IMR-90 (cell line): ENCODE results near the gene SNTG2. TPM values are rescaled to one million over a fixed set of nuclear protein-coding genes. Genes with fewer than 3 reads are reported as not detected.

ENCODE experiments used
- ATAC-seq: fragments of 200-7000 bp; cut with Tn5 transposase; 2 replicates; pipeline ENCODE4 v1.9.1; 2020; ENCODE audit warnings: low read depth, mild to moderate bottlenecking, moderate library complexity
- BruUV-seq: library from RNA; stranded (reverse); fragments of 400-500 nt; replicated peaks from 2 replicates; lab custom pipeline; 2021; lab: Mats Ljungman, UMichigan
- CTCF ChIA-PET: fragments of 300-600 bp; formaldehyde crosslinking; extraction: SDS; loops from one replicate; lab custom pipeline; 2021; ENCODE audit warnings: antibody characterized with exemption; lab: Yijun Ruan, JAX
- POLR2A ChIA-PET: fragments of 300-600 bp; sonication (Branson Sonifier 250); formaldehyde crosslinking; loops from one replicate; lab custom pipeline; 2022; ENCODE audit warnings: antibody characterized with exemption; ENCODE audit not compliant: unreplicated experiment; lab: Charles Lee
- DNase-seq: peaks from one replicate; pipeline ENCODE4 v3.0.0; 2013
- H2AFZ ChIP-seq: replicated peaks from 2 replicates; pipeline ENCODE3; 2013; ENCODE audit warnings: low read length, mild to moderate bottlenecking; ENCODE audit not compliant: poor library complexity
- H2AK5ac ChIP-seq: 2 replicates; pipeline ENCODE4 v1.6.1; 2013; ENCODE audit warnings: low read depth, low read length, inconsistent platforms
- H2AK9ac ChIP-seq: replicated peaks from 2 replicates; pipeline ENCODE3; 2013; ENCODE audit warnings: mild to moderate bottlenecking, low read depth, low read length, moderate library complexity; ENCODE audit not compliant: poor library complexity
- H2BK120ac ChIP-seq: 2 replicates; pipeline ENCODE4 v1.6.1; 2013; ENCODE audit warnings: low read depth, low read length, inconsistent platforms
- H2BK15ac ChIP-seq: 3 replicates; pipeline ENCODE4 v1.6.1; 2013; ENCODE audit warnings: low read depth, low read length, inconsistent platforms
- H2BK20ac ChIP-seq: 2 replicates; pipeline ENCODE4 v1.6.1; 2013; ENCODE audit warnings: low read depth, mild to moderate bottlenecking, inconsistent platforms, low read length, moderate library complexity
- H2BK5ac ChIP-seq: 2 replicates; pipeline ENCODE4 v1.6.1; 2013; ENCODE audit warnings: mild to moderate bottlenecking, low read depth, low read length, inconsistent platforms; ENCODE audit not compliant: poor library complexity, severe bottlenecking
- H3K14ac ChIP-seq: replicated peaks from 2 replicates; pipeline ENCODE4 v1.6.1; 2013; ENCODE audit warnings: low read depth, low read length, inconsistent platforms
- H3K18ac ChIP-seq: 2 replicates; pipeline ENCODE4 v1.6.1; 2013; ENCODE audit warnings: low read depth, low read length, control low read depth
- H3K23ac ChIP-seq: 2 replicates; pipeline ENCODE4 v1.6.1; 2013; ENCODE audit warnings: low read depth, low read length, inconsistent platforms
- H3K27ac ChIP-seq: 2 replicates; pipeline ENCODE4 v1.5.1; 2013; ENCODE audit warnings: mild to moderate bottlenecking, control low read depth, low read length; ENCODE audit not compliant: insufficient read depth
- H3K27me3 ChIP-seq: 2 replicates; pipeline ENCODE4 v1.6.1; 2013; ENCODE audit warnings: low read length; ENCODE audit not compliant: control insufficient read depth, insufficient read depth
- H3K36me3 ChIP-seq: 2 replicates; pipeline ENCODE4 v1.6.1; 2013; ENCODE audit warnings: low read length, mixed read lengths; ENCODE audit not compliant: control insufficient read depth, insufficient read depth
- H3K4ac ChIP-seq: 2 replicates; pipeline ENCODE4 v1.6.1; 2013; ENCODE audit warnings: low read depth, low read length, inconsistent platforms
- H3K4me1 ChIP-seq: 2 replicates; pipeline ENCODE4 v1.6.1; 2013; ENCODE audit warnings: low read length, mixed read lengths; ENCODE audit not compliant: control insufficient read depth, insufficient read depth
- H3K4me2 ChIP-seq: 2 replicates; pipeline ENCODE4 v1.6.1; 2013; ENCODE audit warnings: low read depth, mild to moderate bottlenecking, control low read depth, low read length, moderate library complexity
- H3K4me3 ChIP-seq: 2 replicates; pipeline ENCODE4 v1.5.1; 2013; ENCODE audit warnings: low read depth, mild to moderate bottlenecking, control low read depth, low read length, moderate library complexity; ENCODE audit not compliant: insufficient read depth
- H3K56ac ChIP-seq: 2 replicates; pipeline ENCODE4 v1.6.1; 2013; ENCODE audit warnings: low read length, inconsistent platforms; ENCODE audit not compliant: insufficient read depth; ENCODE audit errors: extremely low read depth
- H3K79me1 ChIP-seq, 2 experiments: 2 replicates each; pipeline ENCODE4 v1.6.1; 2013; ENCODE audit warnings: low read length in 2 of 2, inconsistent platforms in 1 of 2, low read depth in 1 of 2
- H3K9ac ChIP-seq: 2 replicates; pipeline ENCODE4 v1.6.1; 2013; ENCODE audit warnings: low read depth, low read length, control low read depth
- H3K9me1 ChIP-seq: 2 replicates; pipeline ENCODE4 v1.6.1; 2013; ENCODE audit warnings: low read length, inconsistent platforms; ENCODE audit not compliant: insufficient read depth
- H3K9me3 ChIP-seq: 2 replicates; pipeline ENCODE4 v1.6.1; 2013; ENCODE audit warnings: low read length; ENCODE audit not compliant: control insufficient read depth, insufficient read depth
- H4K20me1 ChIP-seq: 2 replicates; pipeline ENCODE4 v1.6.1; 2013; ENCODE audit warnings: low read length, inconsistent platforms; ENCODE audit not compliant: insufficient read depth
- H4K5ac ChIP-seq: 2 replicates; pipeline ENCODE4 v1.6.1; 2013; ENCODE audit warnings: mild to moderate bottlenecking, low read depth, low read length, control low read depth
- H4K8ac ChIP-seq, 2 experiments: 2 replicates each; pipeline ENCODE4 v1.6.1; 2013; ENCODE audit warnings: low read depth in 2 of 2, low read length in 2 of 2, control low read depth in 1 of 2, inconsistent platforms in 1 of 2
- H4K91ac ChIP-seq: 2 replicates; pipeline ENCODE4 v1.6.1; 2013; ENCODE audit warnings: low read depth, low read length, inconsistent platforms; ENCODE audit not compliant: insufficient read depth
- BHLHE40 ChIP-seq: fragments of 150-350 bp; IDR thresholded peaks from 2 replicates; pipeline ENCODE4 v1.6.1; 2016; ENCODE audit warnings: mild to moderate bottlenecking, low read depth, low read length
- CEBPB ChIP-seq: IDR thresholded peaks from 2 replicates; pipeline ENCODE4 v1.6.1; 2012; ENCODE audit warnings: low read depth, low read length, improper control_type of control experiment
- CHD1 ChIP-seq: IDR thresholded peaks from 2 replicates; pipeline ENCODE4 v1.6.1; 2012; ENCODE audit warnings: low read depth, low read length, improper control_type of control experiment
- CTCF ChIP-seq: conservative IDR thresholded peaks from 2 replicates; pipeline ENCODE4 v1.5.1; 2012; ENCODE audit warnings: mild to moderate bottlenecking, low read depth, low read length, improper control_type of control experiment
- ELK1 ChIP-seq: fragments of 150-350 bp; IDR thresholded peaks from 2 replicates; pipeline ENCODE4 v1.6.1; 2016; ENCODE audit warnings: low read depth, mild to moderate bottlenecking, low read length, moderate library complexity, borderline replicate concordance
- FOS ChIP-seq: fragments of 150-350 bp; IDR thresholded peaks from 2 replicates; pipeline ENCODE4 v1.6.1; 2016; ENCODE audit warnings: low read depth, low read length
- MAFK ChIP-seq: IDR thresholded peaks from 2 replicates; pipeline ENCODE4 v1.6.1; 2012; ENCODE audit warnings: low read depth, low read length, improper control_type of control experiment
- MAZ ChIP-seq: IDR thresholded peaks from 2 replicates; pipeline ENCODE4 v1.6.1; 2012; ENCODE audit warnings: low read depth, mild to moderate bottlenecking, low read length, improper control_type of control experiment, moderate library complexity, borderline replicate concordance
- MXI1 ChIP-seq: IDR thresholded peaks from 2 replicates; pipeline ENCODE4 v1.6.1; 2012; ENCODE audit warnings: low read depth, mild to moderate bottlenecking, low read length, moderate library complexity, borderline replicate concordance
- NFE2L2 ChIP-seq: fragments of 150-350 bp; IDR thresholded peaks from 2 replicates; pipeline ENCODE4 v1.6.1; 2016; ENCODE audit warnings: low read depth, mild to moderate bottlenecking, low read length
- POLR2A ChIP-seq: IDR thresholded peaks from 2 replicates; pipeline ENCODE4 v1.6.1; 2012; ENCODE audit warnings: mild to moderate bottlenecking, low read depth, low read length
- RAD21 ChIP-seq: IDR thresholded peaks from 2 replicates; pipeline ENCODE4 v1.6.1; 2012; ENCODE audit warnings: low read length, improper control_type of control experiment
- RCOR1 ChIP-seq: IDR thresholded peaks from 2 replicates; pipeline ENCODE4 v1.6.1; 2012; ENCODE audit warnings: mild to moderate bottlenecking, low read length, improper control_type of control experiment; ENCODE audit not compliant: insufficient replicate concordance
- RFX5 ChIP-seq: IDR thresholded peaks from 2 replicates; pipeline ENCODE4 v1.8.0; 2012; ENCODE audit warnings: low read depth, mild to moderate bottlenecking, low read length, moderate library complexity
- SMC3 ChIP-seq: fragments of 150-350 bp; IDR thresholded peaks from 2 replicates; pipeline ENCODE4 v1.6.1; 2016; ENCODE audit warnings: low read depth, mild to moderate bottlenecking, antibody characterized with exemption, low read length, moderate library complexity
- USF2 ChIP-seq: fragments of 150-350 bp; IDR thresholded peaks from 2 replicates; pipeline ENCODE4 v1.6.1; 2017; ENCODE audit warnings: mild to moderate bottlenecking, antibody characterized with exemption, low read length, low read depth
- whole genome bisulfite sequencing, 2 experiments: methylation state at CpG; one replicate each; pipeline versions ENCODE4 v1.1.5 to v1.1.7; 2013; ENCODE audit warnings: missing lambda C conversion rate in 2 of 2; ENCODE audit not compliant: insufficient read length in 1 of 2; ENCODE audit errors: extremely low coverage in 2 of 2; 5-methylcytosine and 5-hydroxymethylcytosine counted together
- dilution Hi-C: fragments of 300-500 bp; cut with HindIII; formaldehyde crosslinking; loops from one replicate; pipeline ENCODE4 v1.14.3; 2018; ENCODE audit warnings: low sequenced_read_pairs; ENCODE audit not compliant: unreplicated experiment
- in situ Hi-C: fragments of 300-500 bp; cut with MboI; formaldehyde crosslinking; loops from 3 replicates; pipeline ENCODE4 v1.14.3; 2019; ENCODE audit warnings: low sequenced_read_pairs, inconsistent platforms, mixed read lengths
- intact Hi-C: fragments of 100-400 bp; cut with micrococcal nuclease; formaldehyde crosslinking; loops from 2 replicates; pipeline ENCODE4 v1.10.0; 2022
- polyA plus RNA-seq, 3 experiments: library from polyadenylated mRNA; depleted of rRNA; stranded (reverse); fragments of >200 nt; gene quantifications; 2 replicates each; pipeline ENCODE4 v1.2.3, GENCODE V29; 2012; ENCODE audit warnings: low replicate concordance in 1 of 3
- total RNA-seq: library from RNA; depleted of rRNA; stranded (reverse); fragments of >200 nt; gene quantifications from 2 replicates; pipeline ENCODE4 v1.2.3, GENCODE V29; 2012

SNTG2 gene
- total and polyA plus RNA-seq, 2 of the 4 experiments (the other 2 are of a cell fraction), result under 0.01 to 0.17 TPM

- Histone ChIP-seq H2AK9ac (no peak overlapping the region), H3K36me3 (no peaks in the 10 kb centered on the region), H4K8ac (no peak overlapping the region), H3K9me3 (peaks cover 10% of the 10 kb centered on the region), H4K20me1 (no peaks in the 10 kb centered on the region), H3K18ac (no peak overlapping the region), H2BK15ac (no peak overlapping the region), H2BK5ac (no peak overlapping the region), H3K4me1 (no peaks in the 10 kb centered on the region), H3K9ac (no peak overlapping the region), H2AFZ (no peak overlapping the region), H3K14ac (no peak overlapping the region), H3K27me3 (no peaks in the 10 kb centered on the region), H3K23ac (no peak overlapping the region), H3K4ac (no peak overlapping the region), H3K4me2 (no peak overlapping the region), H2AK5ac (no peak overlapping the region), H4K91ac (no peak overlapping the region), H3K4me3 (no peak overlapping the region), H4K5ac (no peak overlapping the region), H2BK120ac (no peak overlapping the region), H3K27ac (no peak overlapping the region), H3K9me1 (no peaks in the 10 kb centered on the region), H2BK20ac (no peak overlapping the region), H3K56ac (no peak overlapping the region), H3K79me1 (no peaks in the 10 kb centered on the region)
- WGBS, 2 experiments, result no CpG with 5 or more reads among the region's 4 CpGs
- BruUV-seq, result no TSS peak
- CTCF ChIA-PET, result no interaction called here
- intact Hi-C loops (no loop called here), dilution Hi-C loops (no loop called here), in situ Hi-C loops (no loop called here)
- POLR2A ChIA-PET, result no interaction called here
- ATAC-seq, result no peak
- DNase-seq, result no peak
- TF ChIP-seq ELK1 (no peak), CTCF (no peak), MXI1 (no peak), BHLHE40 (no peak), CEBPB (no peak), FOS (no peak), NFE2L2 (no peak), USF2 (no peak), RFX5 (no peak), MAZ (no peak), MAFK (no peak), RCOR1 (no peak), POLR2A (no peak), SMC3 (no peak), RAD21 (no peak), CHD1 (no peak)
Measured at GRCh38 chr2:1286929-1287328, 336.3 kb downstream of the SNTG2 start.
